Loucy (cell line): Measurements from ENCODE around the gene USP2.

Experiments
- CTCF ChIP-seq: fragments of 200-600 bp; sonication (generic); conservative IDR thresholded peaks from 2 replicates; pipeline ENCODE4 v1.5.1; 2014; ENCODE audit warnings: mild to moderate bottlenecking, antibody characterized with exemption, low read length
- EZH2phosphoT487 ChIP-seq: fragments of 200-600 bp; IDR thresholded peaks from 2 replicates; pipeline ENCODE4 v1.6.1; 2018; ENCODE audit warnings: antibody characterized with exemption, mild to moderate bottlenecking, moderate library complexity, borderline replicate concordance

- no peak for TF ChIP-seq CTCF
- no peak for TF ChIP-seq EZH2phosphoT487
Observed at GRCh38 chr11:119424775-119425174, 43.3 kb upstream of the USP2 start.
